HG03439 (cell line): ENCODE results near the gene SYT6.
"Not testable (repeated sequence)": the region's sequence is repeated elsewhere in the genome, so short reads cannot be mapped to it uniquely, and the experiment has no call there.

Experiments
- ATAC-seq: cut with Tn5 transposase; IDR thresholded peaks from one replicate; pipeline ENCODE4 v1.9.1; 2021; ENCODE audit warnings: mild to moderate bottlenecking, moderate library complexity; ENCODE audit not compliant: unreplicated experiment

Gene SYT6

DNA sequence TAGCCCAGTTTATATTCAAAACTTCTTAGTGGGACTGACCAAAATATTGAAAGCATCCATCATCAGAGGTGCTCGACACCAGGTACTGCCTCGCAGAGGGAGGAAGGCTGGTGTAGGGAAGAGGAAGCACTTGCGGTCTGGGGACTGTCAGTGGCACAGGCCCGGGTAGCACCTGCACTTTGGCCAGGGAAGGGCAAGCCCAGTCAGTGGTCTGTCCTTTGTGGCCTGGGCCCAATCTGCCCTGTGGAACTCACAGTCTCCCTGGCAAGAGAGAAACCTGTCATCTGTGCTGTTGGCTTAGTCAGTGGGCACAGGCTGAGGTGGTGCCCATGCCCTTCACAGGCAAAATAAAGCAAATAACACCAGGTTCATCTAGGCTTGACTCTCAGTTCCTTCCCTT lies 77.4 kb downstream of the SYT6 start:
- no peak for ATAC-seq

DNA sequence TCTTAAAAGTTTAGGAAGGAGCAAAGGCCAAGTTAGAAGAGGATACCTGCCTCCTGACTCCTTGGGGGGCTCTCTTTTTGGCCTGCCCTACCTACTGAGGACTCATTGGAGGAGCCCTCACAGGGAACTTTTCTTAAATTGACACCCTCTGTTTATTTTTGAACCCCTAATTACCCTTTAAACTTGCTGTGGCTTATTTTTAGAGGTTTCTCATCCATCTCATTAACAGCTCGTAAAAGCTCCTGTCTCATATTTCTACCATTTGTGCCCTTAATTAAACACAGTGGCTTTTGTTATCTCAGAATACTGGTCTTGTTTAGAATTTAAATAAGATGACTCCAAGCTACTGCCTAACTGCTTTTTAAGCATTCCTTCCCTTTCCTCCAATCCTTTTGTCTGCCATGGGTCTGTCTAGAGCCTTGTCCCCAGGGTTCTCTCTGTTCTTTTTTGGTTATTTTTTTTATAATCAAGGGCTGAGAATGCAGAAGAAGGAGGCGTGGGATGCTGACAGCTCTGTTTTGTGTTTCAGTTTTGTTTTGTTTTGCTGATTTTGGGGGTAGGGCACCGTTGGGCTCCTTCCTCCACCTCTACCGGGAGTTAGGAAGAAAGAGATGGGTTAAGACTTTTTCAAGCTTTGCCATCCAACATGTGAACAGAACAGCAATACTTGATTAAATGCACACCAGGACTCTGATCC lies 78.0 kb downstream of the SYT6 start:
- no peak for ATAC-seq

DNA sequence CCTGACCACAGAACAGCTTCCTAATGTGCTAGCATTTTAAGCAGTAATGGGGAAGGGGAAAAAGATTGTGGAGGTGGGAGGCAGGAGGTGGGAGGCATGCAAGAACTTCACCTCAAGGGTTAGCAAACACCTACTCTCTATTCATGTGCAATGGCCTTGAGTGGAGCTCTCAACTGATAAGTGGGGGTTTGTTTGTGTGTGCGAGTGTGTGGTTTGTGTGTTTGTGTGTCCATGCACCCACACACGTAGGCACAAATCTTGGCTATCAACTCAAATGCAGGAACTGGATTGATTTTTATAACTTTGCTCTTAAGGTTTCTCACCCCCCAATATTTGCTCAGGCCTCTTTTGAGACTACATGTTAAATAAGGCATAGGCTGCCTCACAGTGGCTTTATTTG lies 78.6 kb downstream of the SYT6 start:
- ATAC-seq: no peak

DNA sequence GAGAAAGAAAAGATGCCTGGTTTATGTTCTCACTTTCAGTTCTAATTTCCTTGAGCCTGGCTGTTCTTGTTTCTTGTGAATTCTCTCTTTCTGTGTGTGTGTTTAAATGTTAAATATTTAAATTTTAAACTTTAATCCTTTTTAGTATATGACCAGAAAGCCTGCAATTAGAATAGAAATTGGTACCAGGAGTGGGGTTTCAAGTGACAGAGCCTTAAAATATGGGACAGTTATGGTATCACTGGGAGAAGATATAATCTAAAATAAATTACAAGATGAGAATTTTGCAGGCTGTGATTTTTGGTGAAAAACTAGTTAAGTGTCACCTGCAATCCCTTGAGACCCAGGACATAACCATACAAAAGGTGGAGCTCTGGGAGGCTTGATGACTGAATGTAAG lies 81.4 kb downstream of the SYT6 start:
- ATAC-seq: no peak

DNA sequence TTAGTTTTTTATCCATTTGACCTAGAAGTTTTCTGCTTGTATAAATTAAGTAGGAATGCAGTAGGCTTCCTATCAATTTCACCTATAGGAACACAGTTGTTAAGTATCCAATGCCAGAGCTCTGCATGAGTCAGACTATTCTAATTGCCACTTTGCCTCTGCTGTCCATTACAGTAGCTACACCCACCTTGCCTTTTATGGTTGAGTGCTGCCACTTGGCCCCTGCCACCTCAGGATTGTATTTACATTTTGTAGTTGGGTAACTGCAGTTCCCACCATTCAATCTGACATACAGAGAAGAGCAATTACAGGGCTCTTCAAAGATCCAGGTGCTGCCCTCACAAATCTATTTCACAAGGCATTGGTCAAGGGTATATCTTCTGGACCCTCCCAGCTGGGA lies 83.9 kb downstream of the SYT6 start:
- ATAC-seq: not testable (repeated sequence)

DNA sequence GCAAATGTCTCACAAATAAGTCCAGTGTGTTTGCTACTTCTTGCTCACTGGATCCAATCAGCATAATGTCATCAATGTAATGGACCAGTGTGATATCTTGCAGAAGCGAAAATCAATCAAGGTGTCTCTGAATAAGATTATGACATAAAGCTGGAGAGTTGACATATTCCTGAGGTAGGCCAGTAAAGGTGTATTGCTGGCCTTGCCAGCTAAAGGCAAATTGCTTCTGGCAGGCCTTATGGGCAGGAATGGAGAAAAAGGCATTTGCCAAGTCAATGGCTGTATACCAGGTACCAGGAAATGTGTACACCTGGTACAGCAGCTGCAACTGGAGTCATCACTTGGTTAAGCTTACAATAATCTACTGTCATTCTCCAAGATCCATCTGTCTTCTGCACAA lies 85.0 kb downstream of the SYT6 start:
- not testable (repeated sequence) for ATAC-seq

DNA sequence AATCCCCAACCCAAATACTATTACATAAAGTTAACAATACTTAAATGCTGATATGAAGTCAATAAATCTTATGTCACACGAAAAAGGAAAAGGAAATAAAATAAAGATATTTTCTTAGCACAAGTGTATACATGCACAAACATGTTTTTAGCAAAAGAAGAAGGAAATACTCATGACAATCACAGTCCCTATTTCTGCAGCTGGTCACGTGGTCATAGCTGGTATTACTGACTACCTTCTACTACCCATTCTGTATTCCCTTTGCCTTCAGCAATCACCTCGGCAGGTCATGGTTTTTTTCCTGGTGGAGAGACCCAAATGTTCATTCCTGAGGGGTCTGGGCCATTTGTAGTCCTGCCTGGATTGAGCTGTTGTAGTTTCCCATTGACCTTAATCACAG lies 88.0 kb downstream of the SYT6 start:
- not testable (repeated sequence) for ATAC-seq

DNA sequence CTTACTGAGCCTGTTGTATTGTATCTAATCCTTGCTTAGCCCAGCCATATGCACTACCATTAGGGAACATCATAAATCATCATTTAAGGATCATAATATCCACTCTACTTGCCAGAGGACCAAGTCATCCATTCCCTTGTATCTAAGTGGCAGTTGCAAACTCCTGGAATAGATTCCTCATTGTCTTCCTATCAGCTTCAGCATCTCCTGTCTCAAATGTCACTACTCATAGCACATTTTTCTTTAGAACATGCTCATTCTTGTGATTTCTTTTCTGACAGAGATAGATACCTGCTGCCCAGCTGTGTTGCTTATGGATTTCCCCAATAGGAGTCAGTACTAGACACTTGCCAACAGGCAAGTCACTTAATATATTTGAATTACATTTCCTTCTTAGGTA lies 90.1 kb downstream of the SYT6 start:
- ATAC-seq: no peak

DNA sequence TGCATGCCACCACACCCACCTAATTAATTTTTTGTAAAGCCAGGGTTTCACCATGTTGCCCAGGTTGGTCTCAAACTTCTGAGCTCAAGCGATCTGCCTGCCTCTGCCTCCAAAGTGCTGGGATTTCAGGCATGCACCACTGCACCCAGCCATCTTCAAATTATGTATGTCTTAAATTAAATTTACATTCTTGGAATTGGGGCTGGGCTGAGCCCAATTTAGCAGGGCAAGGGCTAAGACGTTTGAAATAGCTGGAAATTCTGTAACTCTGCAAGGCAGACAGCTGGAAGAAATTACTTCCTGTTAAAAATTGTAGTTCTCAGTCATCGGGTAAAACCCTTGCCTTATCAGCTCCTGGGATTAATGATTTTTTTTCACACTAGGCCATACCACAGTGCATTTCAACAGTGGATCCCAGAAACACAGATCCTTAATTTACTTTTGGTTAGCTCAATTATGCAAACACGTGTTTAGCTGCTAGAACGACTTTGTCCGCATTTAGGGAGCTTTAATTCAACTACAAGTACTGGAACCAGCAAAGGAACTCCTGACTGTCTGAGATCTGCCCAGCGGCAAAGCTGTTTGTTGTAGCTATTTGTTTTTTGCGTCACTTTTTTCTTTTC lies 91.1 kb downstream of the SYT6 start:
- ATAC-seq: no peak

DNA sequence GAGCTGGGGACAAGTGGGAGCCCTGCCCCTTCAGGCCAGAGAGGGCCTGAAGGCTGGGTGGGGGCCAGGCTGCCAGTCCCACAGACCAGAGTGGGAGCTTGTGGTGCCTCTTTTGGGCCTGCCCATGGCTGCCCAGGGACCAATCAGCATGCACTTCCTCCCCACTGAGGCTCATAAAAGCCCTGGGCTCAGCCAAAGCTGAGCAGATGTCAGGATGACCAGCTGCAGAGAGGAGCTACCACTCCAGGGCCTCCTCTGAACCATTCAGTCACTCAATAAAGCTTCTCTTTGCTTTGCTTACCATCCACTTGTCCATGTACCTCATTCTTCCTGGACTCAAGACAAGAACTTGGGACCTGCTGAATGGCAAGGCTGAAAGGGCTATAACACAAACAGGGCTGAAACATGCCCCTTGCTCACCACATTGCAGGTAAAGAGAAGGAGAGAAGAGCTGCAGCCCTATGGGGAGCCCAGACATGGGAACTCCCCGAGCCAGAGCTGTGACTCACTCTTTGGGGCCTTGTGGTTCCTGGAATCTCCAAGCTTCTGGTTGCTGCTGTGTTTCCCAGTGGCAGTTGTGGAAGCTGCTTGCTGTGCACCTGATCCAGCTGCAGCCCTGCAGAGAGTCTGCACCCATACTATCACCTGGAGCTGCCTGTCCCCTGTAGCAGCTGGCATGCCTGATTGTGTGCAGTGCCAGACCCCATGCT lies 92.4 kb downstream of the SYT6 start:
- ATAC-seq: no peak

DNA sequence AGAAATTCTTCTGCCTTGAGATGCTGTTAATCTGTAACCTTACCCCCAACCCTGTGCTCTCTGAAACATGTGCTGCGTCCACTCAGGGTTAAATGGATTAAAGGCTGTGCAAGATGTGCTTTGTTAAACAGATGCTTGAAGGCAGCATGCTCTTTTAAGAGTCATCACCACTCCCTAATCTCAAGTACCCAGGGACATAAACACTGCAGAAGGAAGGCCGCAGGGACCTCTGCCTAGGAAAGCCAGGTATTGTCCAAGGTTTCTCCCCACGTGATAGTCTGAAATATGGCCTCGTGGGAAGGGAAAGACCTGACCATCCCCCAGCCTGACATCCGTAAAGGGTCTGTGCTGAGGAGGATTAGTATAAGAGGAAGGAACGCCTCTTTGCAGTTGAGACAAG lies 95.4 kb downstream of the SYT6 start:
- not testable (repeated sequence) for ATAC-seq

DNA sequence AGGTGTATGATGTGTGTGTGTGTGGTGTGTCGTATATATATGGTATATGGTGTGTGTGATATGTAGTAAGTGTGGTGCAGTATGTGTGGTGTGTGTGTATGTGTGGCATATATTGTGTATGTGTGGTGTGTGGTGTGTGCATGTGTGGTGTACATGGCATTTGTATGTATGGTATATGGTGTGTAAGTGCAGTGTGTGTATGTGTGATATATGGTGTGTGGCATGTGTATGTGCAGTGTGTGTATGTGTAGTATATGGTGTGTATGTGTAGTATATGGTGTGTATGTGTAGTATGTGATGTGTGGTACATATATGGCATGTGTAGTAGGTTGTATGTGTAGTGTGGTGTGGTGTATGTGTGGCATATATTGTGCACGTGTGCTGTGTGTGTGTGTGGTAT lies 99.5 kb downstream of the SYT6 start:
- ATAC-seq: no peak

DNA sequence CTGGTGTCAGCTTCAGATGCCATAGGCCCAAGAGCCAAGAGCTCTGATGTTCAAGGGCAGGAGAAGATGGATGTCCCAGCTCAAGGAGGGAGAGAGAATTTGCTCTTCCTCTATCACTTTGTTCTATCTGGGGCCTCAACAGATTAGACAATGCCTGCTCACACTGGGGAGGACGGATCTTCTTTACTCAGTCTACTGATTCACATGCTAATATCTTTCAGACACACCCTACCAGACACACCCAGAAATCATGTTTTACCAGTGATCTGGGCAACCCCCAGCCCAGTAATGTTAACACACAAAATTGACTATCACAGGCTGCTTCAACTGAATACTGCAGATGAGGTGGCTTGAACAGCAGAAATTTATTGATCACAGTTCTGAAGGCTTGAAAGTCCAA lies 105.4 kb downstream of the SYT6 start:
- ATAC-seq: no peak

DNA sequence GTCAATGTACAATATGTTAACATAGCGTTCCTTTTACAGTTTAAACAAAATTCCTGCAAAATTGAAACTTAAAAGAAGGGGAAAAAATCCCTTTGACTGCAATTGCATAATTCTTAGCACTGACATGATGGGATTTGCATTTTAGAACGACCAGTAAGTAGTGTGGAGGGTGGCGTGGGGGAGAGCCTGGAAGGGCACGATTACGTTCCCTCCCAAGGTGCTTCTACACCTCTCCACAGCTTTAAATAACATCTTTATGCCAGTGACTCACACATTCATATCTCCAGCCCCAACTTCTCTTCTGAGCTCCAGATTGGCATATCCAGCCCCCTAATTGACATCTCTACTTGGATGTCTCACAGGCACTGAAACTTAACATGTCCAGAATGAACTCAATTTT lies 110.1 kb downstream of the SYT6 start:
- ATAC-seq: no peak

DNA sequence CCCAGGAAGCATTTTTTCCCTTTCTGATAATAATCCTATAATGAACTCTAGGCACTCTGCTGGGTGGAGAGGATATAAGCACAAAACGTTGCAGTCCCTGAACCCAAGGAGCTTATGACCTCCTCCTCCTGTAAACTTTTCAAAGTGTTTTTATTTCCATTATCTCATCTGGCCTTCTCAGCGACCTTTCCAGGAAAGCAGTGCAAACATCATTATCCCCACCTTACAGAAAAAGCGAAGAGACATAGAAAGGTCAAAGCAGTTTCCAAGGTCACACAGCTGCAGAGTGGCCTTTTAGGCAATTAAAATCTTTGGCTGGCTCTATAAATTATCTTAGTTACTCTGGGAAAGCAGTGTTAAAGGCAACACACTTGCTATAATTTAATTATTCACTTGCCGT lies 110.6 kb downstream of the SYT6 start:
- no peak for ATAC-seq

DNA sequence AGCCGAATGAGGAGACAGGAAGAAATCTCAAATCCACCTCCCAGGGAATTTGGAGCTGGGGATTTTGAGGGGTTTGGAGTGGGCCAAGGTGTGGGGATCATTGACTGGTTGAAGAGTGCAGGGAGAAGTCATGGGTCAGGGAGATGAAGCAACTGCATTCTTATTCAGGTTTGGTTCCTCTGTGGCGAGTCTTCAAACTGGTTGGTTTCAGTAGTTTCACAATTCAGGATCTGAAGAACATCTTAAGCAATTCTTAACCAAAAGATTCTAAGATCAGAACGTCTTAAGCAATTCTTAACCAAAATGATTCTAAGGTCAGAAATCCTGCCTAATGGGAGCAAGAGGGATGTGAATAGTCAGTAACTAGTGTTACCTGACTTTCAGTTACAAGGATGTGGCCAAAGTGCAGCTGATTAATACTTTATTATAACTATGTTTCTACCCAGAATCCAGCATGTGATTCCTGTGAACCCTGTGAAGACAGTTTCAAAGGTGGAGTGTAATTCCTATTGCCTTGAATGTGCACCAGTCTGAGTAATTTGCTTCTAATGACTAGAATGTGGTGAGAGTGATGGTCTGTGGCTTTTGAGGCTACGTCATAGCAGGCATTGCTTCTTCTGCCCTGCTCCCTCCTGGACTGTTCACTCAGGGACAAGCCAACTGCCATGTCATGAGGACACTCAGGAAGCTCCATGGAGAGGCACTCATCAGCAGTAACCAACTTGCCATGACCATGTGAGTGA lies 113.2 kb downstream of the SYT6 start:
- ATAC-seq: no peak
